GM12874 (cell line): ENCODE data around the gene SV2B.

Experiments used
- TF ChIP-seq, protein P1 (sequence below): IDR thresholded peaks from 2 replicates; pipeline ENCODE4 v1.5.1; 2011; ENCODE audit warnings: low read depth, mild to moderate bottlenecking, control low read depth, low read length, moderate library complexity; ENCODE audit not compliant: insufficient read depth

Gene SV2B

DNA sequence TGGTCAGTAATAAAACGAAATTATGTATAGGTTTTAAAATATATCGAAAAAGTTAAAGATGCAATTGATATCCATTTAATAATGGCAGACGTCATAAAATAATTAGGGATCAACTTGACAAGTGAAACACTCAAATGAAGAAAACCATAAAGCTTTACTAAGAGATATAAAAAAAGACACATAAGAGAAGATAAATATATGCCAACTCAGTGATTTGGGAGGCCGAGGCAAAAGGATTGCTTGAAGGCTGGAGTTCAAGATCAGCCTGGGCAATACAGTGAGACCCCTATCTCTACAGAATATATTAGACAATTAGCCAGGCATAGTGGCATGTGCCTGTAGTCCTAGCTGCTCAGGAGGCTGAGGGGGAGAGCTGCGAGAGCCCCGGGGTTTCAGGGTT lies 190.5 kb downstream of the SV2B start:
- TF ChIP-seq, protein P1, sequence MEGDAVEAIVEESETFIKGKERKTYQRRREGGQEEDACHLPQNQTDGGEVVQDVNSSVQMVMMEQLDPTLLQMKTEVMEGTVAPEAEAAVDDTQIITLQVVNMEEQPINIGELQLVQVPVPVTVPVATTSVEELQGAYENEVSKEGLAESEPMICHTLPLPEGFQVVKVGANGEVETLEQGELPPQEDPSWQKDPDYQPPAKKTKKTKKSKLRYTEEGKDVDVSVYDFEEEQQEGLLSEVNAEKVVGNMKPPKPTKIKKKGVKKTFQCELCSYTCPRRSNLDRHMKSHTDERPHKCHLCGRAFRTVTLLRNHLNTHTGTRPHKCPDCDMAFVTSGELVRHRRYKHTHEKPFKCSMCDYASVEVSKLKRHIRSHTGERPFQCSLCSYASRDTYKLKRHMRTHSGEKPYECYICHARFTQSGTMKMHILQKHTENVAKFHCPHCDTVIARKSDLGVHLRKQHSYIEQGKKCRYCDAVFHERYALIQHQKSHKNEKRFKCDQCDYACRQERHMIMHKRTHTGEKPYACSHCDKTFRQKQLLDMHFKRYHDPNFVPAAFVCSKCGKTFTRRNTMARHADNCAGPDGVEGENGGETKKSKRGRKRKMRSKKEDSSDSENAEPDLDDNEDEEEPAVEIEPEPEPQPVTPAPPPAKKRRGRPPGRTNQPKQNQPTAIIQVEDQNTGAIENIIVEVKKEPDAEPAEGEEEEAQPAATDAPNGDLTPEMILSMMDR: no peak

GRCh38 chr15:91291673-91292072 lies 191.6 kb downstream of the SV2B start:
- TF ChIP-seq, protein P1: no peak

- TF ChIP-seq, protein P1: no peak
These were observed 194.3 kb downstream of the SV2B start for GRCh38 chr15:91294344-91294743.

GRCh38 chr15:91294795-91295194 lies 194.7 kb downstream of the SV2B start:
- TF ChIP-seq, protein P1: no peak

DNA sequence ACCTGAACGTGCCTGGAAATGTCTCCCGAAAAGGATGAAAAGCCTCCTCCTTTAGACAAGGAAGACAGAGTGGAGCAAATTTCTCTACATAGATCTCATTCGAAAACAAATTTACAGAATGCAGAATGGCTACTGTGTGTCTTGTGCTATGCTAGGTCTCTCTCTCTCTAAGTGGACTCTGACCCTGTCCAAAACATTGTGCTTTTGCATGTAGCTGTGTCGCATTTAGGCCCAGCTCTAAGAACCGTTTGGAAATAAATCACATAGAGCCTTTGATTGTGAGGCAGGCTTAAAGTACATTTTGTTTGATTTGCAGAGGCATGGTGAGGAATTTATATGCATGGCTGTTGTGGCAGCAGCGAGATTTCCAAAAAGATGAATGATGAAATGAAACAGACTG lies 198.0 kb downstream of the SV2B start:
- TF ChIP-seq, protein P1: no peak

DNA sequence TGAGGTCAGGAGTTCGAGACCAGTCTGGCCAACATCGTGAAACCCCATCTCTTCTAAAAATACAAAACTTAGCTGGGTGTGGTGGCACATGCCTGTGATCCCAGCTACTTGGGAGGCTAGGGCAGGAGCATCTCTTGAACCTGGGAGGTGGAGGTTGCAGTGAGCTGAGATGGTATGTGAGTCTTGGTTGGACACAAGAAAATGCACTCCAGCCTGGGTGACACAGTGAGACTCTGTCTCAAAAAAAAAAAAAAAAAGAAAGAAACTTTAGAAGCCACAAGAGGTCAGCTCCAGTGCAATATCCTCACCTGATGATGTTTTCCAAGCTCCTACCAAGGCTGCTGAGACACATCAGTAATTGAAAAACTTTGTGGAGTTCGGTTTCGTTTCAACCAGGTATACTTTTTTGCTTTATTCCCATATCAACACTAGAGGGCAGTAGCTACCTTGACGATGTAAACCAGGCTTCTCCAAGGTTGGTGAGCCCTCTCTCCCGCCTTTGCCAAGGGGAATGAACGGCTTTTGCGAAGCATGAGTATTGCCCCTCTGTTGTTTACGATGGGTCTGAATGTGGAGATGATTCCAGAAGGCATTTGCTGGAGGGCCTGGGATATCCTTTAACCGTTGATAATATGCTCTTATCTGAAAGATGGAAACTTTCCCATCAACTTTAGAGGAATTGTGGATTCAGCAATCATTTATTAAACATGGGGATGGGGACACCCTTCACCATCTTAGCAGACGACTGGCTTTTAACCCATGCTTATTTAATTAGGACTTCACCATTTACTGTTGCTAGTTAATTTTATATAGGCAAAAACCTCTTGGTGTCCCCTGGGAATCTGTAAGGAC lies 202.8 kb downstream of the SV2B start:
- TF ChIP-seq, protein P1: peak; percentile 62

DNA sequence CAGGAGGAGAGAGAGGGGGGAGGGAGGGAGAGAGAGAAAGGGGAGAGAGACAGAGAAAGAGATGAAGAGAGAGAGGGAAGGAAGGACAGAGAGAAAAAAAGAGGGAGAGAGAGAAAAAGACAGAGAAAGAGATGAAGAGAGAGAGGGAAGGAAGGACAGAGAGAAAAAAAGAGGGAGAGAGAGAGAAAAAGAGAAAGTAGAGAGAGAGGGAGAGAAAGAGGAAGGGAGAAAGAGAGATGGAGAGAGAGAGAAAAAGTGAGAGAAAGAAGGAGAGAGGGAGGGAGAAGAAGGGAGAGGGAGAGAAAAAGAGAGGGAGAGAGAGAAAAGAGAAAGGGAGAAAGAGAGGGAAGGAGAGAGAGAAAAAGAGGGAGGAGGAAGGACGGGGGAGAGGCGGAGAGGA lies 204.2 kb downstream of the SV2B start:
- TF ChIP-seq, protein P1: no peak
